ENCODE results near the gene ZNF438.

The ZNF438 gene

DNA sequence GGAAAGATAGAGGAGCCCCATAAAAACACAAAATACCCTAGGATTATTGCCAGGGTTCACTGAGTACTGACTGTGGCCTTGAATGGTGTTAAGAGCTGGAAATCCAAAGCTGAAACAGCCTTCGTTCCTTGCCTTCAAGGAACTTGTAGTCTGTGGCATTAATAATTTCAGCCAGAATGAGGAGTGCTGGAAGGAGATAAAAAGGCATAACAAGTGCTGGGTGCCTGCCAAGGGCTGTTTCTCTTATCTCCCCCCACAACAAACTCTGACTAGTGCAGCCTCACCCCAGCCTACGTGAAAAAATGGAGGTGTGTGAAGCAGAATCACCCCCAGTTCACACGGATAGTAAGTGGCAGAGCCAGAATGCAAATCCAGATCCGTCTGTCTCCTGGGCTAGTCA, 203.0 kb downstream of the ZNF438 start:
- TF ChIP-seq, protein P1, sequence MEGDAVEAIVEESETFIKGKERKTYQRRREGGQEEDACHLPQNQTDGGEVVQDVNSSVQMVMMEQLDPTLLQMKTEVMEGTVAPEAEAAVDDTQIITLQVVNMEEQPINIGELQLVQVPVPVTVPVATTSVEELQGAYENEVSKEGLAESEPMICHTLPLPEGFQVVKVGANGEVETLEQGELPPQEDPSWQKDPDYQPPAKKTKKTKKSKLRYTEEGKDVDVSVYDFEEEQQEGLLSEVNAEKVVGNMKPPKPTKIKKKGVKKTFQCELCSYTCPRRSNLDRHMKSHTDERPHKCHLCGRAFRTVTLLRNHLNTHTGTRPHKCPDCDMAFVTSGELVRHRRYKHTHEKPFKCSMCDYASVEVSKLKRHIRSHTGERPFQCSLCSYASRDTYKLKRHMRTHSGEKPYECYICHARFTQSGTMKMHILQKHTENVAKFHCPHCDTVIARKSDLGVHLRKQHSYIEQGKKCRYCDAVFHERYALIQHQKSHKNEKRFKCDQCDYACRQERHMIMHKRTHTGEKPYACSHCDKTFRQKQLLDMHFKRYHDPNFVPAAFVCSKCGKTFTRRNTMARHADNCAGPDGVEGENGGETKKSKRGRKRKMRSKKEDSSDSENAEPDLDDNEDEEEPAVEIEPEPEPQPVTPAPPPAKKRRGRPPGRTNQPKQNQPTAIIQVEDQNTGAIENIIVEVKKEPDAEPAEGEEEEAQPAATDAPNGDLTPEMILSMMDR (IDR thresholded peaks at IDR 0.05; ENCODE audit: insufficient read depth, low read length) = no peak
- DNase-seq (ENCODE audit: low read depth in 1 of 2, low spot score in 1 of 2) = no peak
- no peak overlapping the region for H3K27ac ChIP-seq (replicated peaks)

DNA sequence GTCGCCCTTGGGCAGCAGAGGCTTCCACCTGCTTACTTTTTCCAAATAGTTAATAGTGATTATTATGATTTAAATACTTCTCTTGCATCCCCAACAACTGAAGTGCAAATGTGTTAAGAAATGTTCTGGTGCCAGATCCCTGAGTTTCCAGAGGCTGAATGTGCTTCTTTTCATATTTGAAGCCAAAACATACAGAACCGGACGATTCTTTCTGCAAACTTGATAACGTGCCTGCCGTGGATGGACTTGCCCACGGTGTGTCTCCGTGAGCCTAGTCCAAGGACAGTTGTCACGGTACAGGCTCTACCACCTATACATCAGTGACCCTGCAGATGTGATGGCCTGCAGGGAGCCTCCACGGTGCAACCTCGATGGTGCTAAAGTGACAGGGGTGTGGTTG, 203.5 kb downstream of the ZNF438 start:
- Histone ChIP-seq H3K27ac (replicated peaks) (no peak overlapping the region), H3K4me3 (replicated peaks; ENCODE audit: insufficient read depth, low read length) (no peak overlapping the region), H3K27me3 (ENCODE audit: insufficient read depth, poor library complexity, severe bottlenecking) (no peaks in the 10 kb centered on the region)
- TF ChIP-seq GABPA (IDR thresholded peaks at IDR 0.05; ENCODE audit: low read depth) (no peak), POLR2AphosphoS5 (IDR thresholded peaks at IDR 0.05; ENCODE audit: low read depth) (no peak), SPI1 (IDR thresholded peaks at IDR 0.05; ENCODE audit: borderline replicate concordance, low read depth) (no peak)
- TF ChIP-seq, protein P1 (IDR thresholded peaks at IDR 0.05; ENCODE audit: insufficient read depth, low read length) = no peak
- TF ChIP-seq, protein P2, sequence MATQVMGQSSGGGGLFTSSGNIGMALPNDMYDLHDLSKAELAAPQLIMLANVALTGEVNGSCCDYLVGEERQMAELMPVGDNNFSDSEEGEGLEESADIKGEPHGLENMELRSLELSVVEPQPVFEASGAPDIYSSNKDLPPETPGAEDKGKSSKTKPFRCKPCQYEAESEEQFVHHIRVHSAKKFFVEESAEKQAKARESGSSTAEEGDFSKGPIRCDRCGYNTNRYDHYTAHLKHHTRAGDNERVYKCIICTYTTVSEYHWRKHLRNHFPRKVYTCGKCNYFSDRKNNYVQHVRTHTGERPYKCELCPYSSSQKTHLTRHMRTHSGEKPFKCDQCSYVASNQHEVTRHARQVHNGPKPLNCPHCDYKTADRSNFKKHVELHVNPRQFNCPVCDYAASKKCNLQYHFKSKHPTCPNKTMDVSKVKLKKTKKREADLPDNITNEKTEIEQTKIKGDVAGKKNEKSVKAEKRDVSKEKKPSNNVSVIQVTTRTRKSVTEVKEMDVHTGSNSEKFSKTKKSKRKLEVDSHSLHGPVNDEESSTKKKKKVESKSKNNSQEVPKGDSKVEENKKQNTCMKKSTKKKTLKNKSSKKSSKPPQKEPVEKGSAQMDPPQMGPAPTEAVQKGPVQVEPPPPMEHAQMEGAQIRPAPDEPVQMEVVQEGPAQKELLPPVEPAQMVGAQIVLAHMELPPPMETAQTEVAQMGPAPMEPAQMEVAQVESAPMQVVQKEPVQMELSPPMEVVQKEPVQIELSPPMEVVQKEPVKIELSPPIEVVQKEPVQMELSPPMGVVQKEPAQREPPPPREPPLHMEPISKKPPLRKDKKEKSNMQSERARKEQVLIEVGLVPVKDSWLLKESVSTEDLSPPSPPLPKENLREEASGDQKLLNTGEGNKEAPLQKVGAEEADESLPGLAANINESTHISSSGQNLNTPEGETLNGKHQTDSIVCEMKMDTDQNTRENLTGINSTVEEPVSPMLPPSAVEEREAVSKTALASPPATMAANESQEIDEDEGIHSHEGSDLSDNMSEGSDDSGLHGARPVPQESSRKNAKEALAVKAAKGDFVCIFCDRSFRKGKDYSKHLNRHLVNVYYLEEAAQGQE (IDR thresholded peaks at IDR 0.05; ENCODE audit: insufficient replicate concordance, low read depth) = no peak
- DNase-seq (ENCODE audit: low read depth in 1 of 2, low spot score in 1 of 2) = no peak

More for the DNA sequence above, 203.0 kb downstream of the ZNF438 start:
- Histone ChIP-seq H3K27me3 (ENCODE audit: insufficient read depth, poor library complexity, severe bottlenecking) (no peaks in the 10 kb centered on the region), H3K4me3 (replicated peaks; ENCODE audit: insufficient read depth, low read length) (no peak overlapping the region)

DNA sequence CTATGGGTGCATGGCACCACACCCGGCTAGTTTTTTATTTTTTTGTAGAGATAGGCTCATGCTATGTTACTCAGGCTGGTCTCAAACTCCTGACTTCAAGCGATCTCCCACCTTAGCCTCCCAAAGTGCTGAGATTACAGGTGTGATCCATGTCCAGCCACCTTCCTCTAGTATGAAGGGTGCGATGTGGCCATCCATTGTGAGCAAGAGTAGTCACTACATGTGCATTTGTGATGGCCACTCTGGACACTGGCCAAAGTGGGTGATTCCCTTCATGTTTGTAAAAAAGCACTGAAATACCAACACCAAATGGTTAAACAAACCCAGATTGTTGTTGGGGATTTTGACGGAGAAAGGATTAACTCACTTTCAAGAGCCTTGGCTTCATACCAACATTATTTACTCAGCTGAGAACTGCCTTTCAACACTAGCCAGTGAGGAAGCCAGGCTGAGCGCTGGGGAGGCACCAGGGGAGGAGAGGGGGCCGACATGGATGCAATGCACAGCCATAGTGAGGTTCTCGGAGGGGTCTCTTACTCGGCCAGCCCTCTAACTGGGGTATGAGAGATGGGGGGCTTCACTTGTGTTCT, 204.0 kb downstream of the ZNF438 start:
- TF ChIP-seq GABPA (IDR thresholded peaks at IDR 0.05; ENCODE audit: low read depth) (no peak), POLR2AphosphoS5 (IDR thresholded peaks at IDR 0.05; ENCODE audit: low read depth) (no peak), SPI1 (IDR thresholded peaks at IDR 0.05; ENCODE audit: borderline replicate concordance, low read depth) (no peak)
- TF ChIP-seq, protein P2 (IDR thresholded peaks at IDR 0.05; ENCODE audit: insufficient replicate concordance, low read depth) = no peak
- TF ChIP-seq, protein P1 (IDR thresholded peaks at IDR 0.05; ENCODE audit: insufficient read depth, low read length) = no peak
- Histone ChIP-seq H3K27ac (replicated peaks) (no peak overlapping the region), H3K27me3 (ENCODE audit: insufficient read depth, poor library complexity, severe bottlenecking) (no peaks in the 10 kb centered on the region), H3K4me3 (replicated peaks; ENCODE audit: insufficient read depth, low read length) (no peak overlapping the region)
- no peak for DNase-seq (ENCODE audit: low read depth in 1 of 2, low spot score in 1 of 2)

DNA sequence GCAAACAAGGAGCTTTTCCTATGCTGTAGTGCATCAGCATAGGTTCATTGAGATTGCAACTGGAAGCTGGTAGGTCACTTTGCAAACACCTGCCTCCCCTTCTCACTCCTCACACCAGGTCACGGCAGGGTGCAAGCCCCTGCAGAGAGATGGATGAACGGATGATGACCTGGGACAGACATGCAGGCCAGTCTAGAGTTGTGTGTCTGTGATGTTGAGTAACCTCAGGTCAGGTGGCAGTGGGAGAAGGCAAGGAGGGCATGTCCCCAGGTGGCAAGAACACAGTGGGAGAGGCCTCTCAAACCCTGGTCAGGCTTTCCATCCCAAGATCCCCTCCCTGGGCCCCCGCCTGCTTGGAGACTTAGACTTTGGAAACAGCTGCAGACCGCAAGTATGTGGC, 205.0 kb downstream of the ZNF438 start:
- H3K27ac ChIP-seq (replicated peaks) = no peak overlapping the region
- no peak for DNase-seq (ENCODE audit: low read depth in 1 of 2, low spot score in 1 of 2)
- H3K4me3 ChIP-seq (replicated peaks; ENCODE audit: insufficient read depth, low read length) = no peak overlapping the region
- no peaks in the 10 kb centered on the region for H3K27me3 ChIP-seq (ENCODE audit: insufficient read depth, poor library complexity, severe bottlenecking)
- TF ChIP-seq GABPA (IDR thresholded peaks at IDR 0.05; ENCODE audit: low read depth) (no peak), SPI1 (IDR thresholded peaks at IDR 0.05; ENCODE audit: borderline replicate concordance, low read depth) (no peak), POLR2AphosphoS5 (IDR thresholded peaks at IDR 0.05; ENCODE audit: low read depth) (no peak)
- TF ChIP-seq, protein P1 (IDR thresholded peaks at IDR 0.05; ENCODE audit: insufficient read depth, low read length) = no peak
- TF ChIP-seq, protein P2 (IDR thresholded peaks at IDR 0.05; ENCODE audit: insufficient replicate concordance, low read depth) = no peak
